Fibroblast of the aortic adventitia (primary cell): Measurements from ENCODE around the gene PPARG. TPM values are rescaled to one million over a fixed set of nuclear protein-coding genes. Genes with fewer than 3 reads are reported as not detected.
A peak's percentile ranks its signal among the peaks of the same experiment; 100 is the strongest.

Source experiments
- DNase-seq: peaks from one replicate; pipeline ENCODE4 v3.0.0-alpha.2; 2010; ENCODE audit warnings: low read depth
- H3K4me3 ChIP-seq: 2 replicates; pipeline ENCODE4 v1.5.1; 2011; ENCODE audit warnings: low read depth, mild to moderate bottlenecking, control low read depth, low read length, moderate library complexity
- CTCF ChIP-seq: IDR thresholded peaks from 2 replicates; pipeline ENCODE4 v1.5.1; 2011; ENCODE audit warnings: mild to moderate bottlenecking, low read length, control low read depth, inconsistent platforms; ENCODE audit not compliant: insufficient read depth
- total RNA-seq: library from RNA; depleted of rRNA; stranded (reverse); fragments of >200 nt; gene quantifications from 2 replicates; pipeline ENCODE4 v1.2.3, GENCODE V29; 2012; ENCODE audit warnings: low replicate concordance

PPARG gene
- total RNA-seq, 1 donor: 39.4 TPM

- no peak for TF ChIP-seq CTCF
- no peak for DNase-seq
Observed at GRCh38 chr3:12451481-12451880, 162.6 kb downstream of the PPARG start.

GRCh38 chr3:12451960-12452359 lies 163.1 kb downstream of the PPARG start:
- no peak for TF ChIP-seq CTCF
- no peak for DNase-seq
- no peak overlapping the region for H3K4me3 ChIP-seq

More at GRCh38 chr3:12451481-12451880, 162.6 kb downstream of the PPARG start:
- no peak overlapping the region for H3K4me3 ChIP-seq

- no peak for DNase-seq
- H3K4me3 ChIP-seq: no peak overlapping the region
- TF ChIP-seq CTCF: no peak
Observed at GRCh38 chr3:12452361-12453330, 163.8 kb downstream of the PPARG start.

GRCh38 chr3:12454076-12454815 lies 165.4 kb downstream of the PPARG start:
- no peak overlapping the region for H3K4me3 ChIP-seq
- TF ChIP-seq CTCF: peak; percentile 2
- peak; percentile 39 for DNase-seq

- TF ChIP-seq CTCF: no peak
- DNase-seq: peak; percentile 21
- no peak overlapping the region for H3K4me3 ChIP-seq
Observed at GRCh38 chr3:12454816-12455121, 165.9 kb downstream of the PPARG start.

- no peak for TF ChIP-seq CTCF
- no peak for DNase-seq
- no peak overlapping the region for H3K4me3 ChIP-seq
Observed at GRCh38 chr3:12455740-12456139, 166.9 kb downstream of the PPARG start.
